ENCODE data around the gene ZBTB21.

ZBTB21 gene

GRCh38 chr21:41972511-41973205 lies 37.5 kb downstream of the ZBTB21 start:
- Histone ChIP-seq H3K36me3 (replicated peaks; ENCODE audit: insufficient read depth, low read length) (no peaks in the 10 kb centered on the region), H3F3A (ENCODE audit: insufficient read depth, low read length) (no peaks in the 10 kb centered on the region), H3K79me2 (ENCODE audit: low read length) (no peaks in the 10 kb centered on the region), H3K4me2 (ENCODE audit: low read depth, low read length) (no peak overlapping the region), H3K9me2 (replicated peaks; ENCODE audit: insufficient read depth, low read length) (no peaks in the 10 kb centered on the region), H3K9me3 (replicated peaks; ENCODE audit: insufficient read depth, low read length) (no peaks in the 10 kb centered on the region), H3K4me3 (ENCODE audit: low read length) (no peak overlapping the region), H4K20me1 (ENCODE audit: insufficient read depth, low read length) (no peaks in the 10 kb centered on the region), H3K27me3 (replicated peaks; ENCODE audit: insufficient read depth, low read length) (no peaks in the 10 kb centered on the region), H2AFZ (ENCODE audit: low read length) (no peak overlapping the region), H3K27ac (ENCODE audit: low read length) (no peak overlapping the region), H3K4me1 (ENCODE audit: low read length) (no peaks in the 10 kb centered on the region), H3K9ac (ENCODE audit: low read length) (no peak overlapping the region)
- DNase-seq, result no peak
- no peak for TF ChIP-seq CTCF (IDR thresholded peaks at IDR 0.05; ENCODE audit: low read length)
- no peak for TF ChIP-seq EZH2phosphoT487 (IDR thresholded peaks at IDR 0.05; ENCODE audit: low read length)
- TF ChIP-seq EZH2 (optimal IDR thresholded peaks at IDR 0.05; ENCODE audit: low read depth, low read length), result no peak

- Histone ChIP-seq H2AFZ (ENCODE audit: low read length) (no peak overlapping the region), H3K27me3 (replicated peaks; ENCODE audit: insufficient read depth, low read length) (no peaks in the 10 kb centered on the region), H3K4me3 (ENCODE audit: low read length) (no peak overlapping the region), H3K9me2 (replicated peaks; ENCODE audit: insufficient read depth, low read length) (no peaks in the 10 kb centered on the region), H3K9me3 (replicated peaks; ENCODE audit: insufficient read depth, low read length) (no peaks in the 10 kb centered on the region), H3K79me2 (ENCODE audit: low read length) (no peaks in the 10 kb centered on the region), H3K36me3 (replicated peaks; ENCODE audit: insufficient read depth, low read length) (no peaks in the 10 kb centered on the region), H3K9ac (ENCODE audit: low read length) (no peak overlapping the region), H3F3A (ENCODE audit: insufficient read depth, low read length) (no peaks in the 10 kb centered on the region), H3K27ac (ENCODE audit: low read length) (no peak overlapping the region), H4K20me1 (ENCODE audit: insufficient read depth, low read length) (no peaks in the 10 kb centered on the region), H3K4me1 (ENCODE audit: low read length) (no peaks in the 10 kb centered on the region), H3K4me2 (ENCODE audit: low read depth, low read length) (no peak overlapping the region)
- TF ChIP-seq EZH2 (optimal IDR thresholded peaks at IDR 0.05; ENCODE audit: low read depth, low read length) (no peak), EZH2phosphoT487 (IDR thresholded peaks at IDR 0.05; ENCODE audit: low read length) (no peak), CTCF (IDR thresholded peaks at IDR 0.05; ENCODE audit: low read length) (no peak)
- DNase-seq, result no peak
Observed at GRCh38 chr21:41971891-41972290, 38.3 kb downstream of the ZBTB21 start.

GRCh38 chr21:41970751-41971653 lies 39.2 kb downstream of the ZBTB21 start:
- no peak overlapping the region for H3K4me2 ChIP-seq (ENCODE audit: low read depth, low read length)
- TF ChIP-seq CTCF (IDR thresholded peaks at IDR 0.05; ENCODE audit: low read length) (no peak), EZH2phosphoT487 (IDR thresholded peaks at IDR 0.05; ENCODE audit: low read length) (no peak), EZH2 (optimal IDR thresholded peaks at IDR 0.05; ENCODE audit: low read depth, low read length) (no peak)

More at GRCh38 chr21:41970751-41971653, 39.2 kb downstream of the ZBTB21 start:
- no peaks in the 10 kb centered on the region for H3K4me1 ChIP-seq (ENCODE audit: low read length)
- H3K27me3 ChIP-seq (replicated peaks; ENCODE audit: insufficient read depth, low read length), result no peaks in the 10 kb centered on the region
- no peak overlapping the region for H3K27ac ChIP-seq (ENCODE audit: low read length)
- no peaks in the 10 kb centered on the region for H3K79me2 ChIP-seq (ENCODE audit: low read length)
- no peak overlapping the region for H2AFZ ChIP-seq (ENCODE audit: low read length)
- no peak overlapping the region for H3K9ac ChIP-seq (ENCODE audit: low read length)
- no peaks in the 10 kb centered on the region for H3F3A ChIP-seq (ENCODE audit: insufficient read depth, low read length)
- no peak for DNase-seq
- H3K4me3 ChIP-seq (ENCODE audit: low read length), result no peak overlapping the region
- no peaks in the 10 kb centered on the region for H3K9me2 ChIP-seq (replicated peaks; ENCODE audit: insufficient read depth, low read length)
- H3K9me3 ChIP-seq (replicated peaks; ENCODE audit: insufficient read depth, low read length), result no peaks in the 10 kb centered on the region
- H4K20me1 ChIP-seq (ENCODE audit: insufficient read depth, low read length), result no peaks in the 10 kb centered on the region
- H3K36me3 ChIP-seq (replicated peaks; ENCODE audit: insufficient read depth, low read length), result no peaks in the 10 kb centered on the region

Data from MM.1S (cell line).